ENCODE data around the gene ARHGEF25.

GRCh38 chr12:57586832-57587429, 24.3 kb upstream of the ARHGEF25 start:
- TF ChIP-seq, protein P1, sequence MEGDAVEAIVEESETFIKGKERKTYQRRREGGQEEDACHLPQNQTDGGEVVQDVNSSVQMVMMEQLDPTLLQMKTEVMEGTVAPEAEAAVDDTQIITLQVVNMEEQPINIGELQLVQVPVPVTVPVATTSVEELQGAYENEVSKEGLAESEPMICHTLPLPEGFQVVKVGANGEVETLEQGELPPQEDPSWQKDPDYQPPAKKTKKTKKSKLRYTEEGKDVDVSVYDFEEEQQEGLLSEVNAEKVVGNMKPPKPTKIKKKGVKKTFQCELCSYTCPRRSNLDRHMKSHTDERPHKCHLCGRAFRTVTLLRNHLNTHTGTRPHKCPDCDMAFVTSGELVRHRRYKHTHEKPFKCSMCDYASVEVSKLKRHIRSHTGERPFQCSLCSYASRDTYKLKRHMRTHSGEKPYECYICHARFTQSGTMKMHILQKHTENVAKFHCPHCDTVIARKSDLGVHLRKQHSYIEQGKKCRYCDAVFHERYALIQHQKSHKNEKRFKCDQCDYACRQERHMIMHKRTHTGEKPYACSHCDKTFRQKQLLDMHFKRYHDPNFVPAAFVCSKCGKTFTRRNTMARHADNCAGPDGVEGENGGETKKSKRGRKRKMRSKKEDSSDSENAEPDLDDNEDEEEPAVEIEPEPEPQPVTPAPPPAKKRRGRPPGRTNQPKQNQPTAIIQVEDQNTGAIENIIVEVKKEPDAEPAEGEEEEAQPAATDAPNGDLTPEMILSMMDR (IDR thresholded peaks at IDR 0.05): no peak
- no peak for TF ChIP-seq POLR2AphosphoS5 (IDR thresholded peaks at IDR 0.05)
- TF ChIP-seq POLR2A (IDR thresholded peaks at IDR 0.05): no peak
